Fibroblast of lung (primary cell): ENCODE results near the gene HS3ST2. TPM values are rescaled to one million over a fixed set of nuclear protein-coding genes. Genes with fewer than 3 reads are reported as not detected.

ENCODE experiments used
- DNase-seq, 2 donors: peaks; one replicate each; pipeline versions ENCODE4 v3.0.0 to v3.0.0-alpha.2; 2010; ENCODE audit warnings: low read depth in 2 of 2
- H2AFZ ChIP-seq: 2 replicates; pipeline ENCODE4 v1.5.1; 2012; ENCODE audit warnings: low read length, control low read depth, inconsistent platforms
- H3K27ac ChIP-seq: 2 replicates; pipeline ENCODE4 v1.5.1; 2011; ENCODE audit warnings: low read length, control low read depth; ENCODE audit not compliant: insufficient read depth
- H3K27me3 ChIP-seq: 2 replicates; pipeline ENCODE4 v1.5.1; 2011; ENCODE audit warnings: mild to moderate bottlenecking, low read length; ENCODE audit not compliant: control insufficient read depth, insufficient read depth
- H3K36me3 ChIP-seq: 2 replicates; pipeline ENCODE4 v1.5.1; 2011; ENCODE audit warnings: low read length; ENCODE audit not compliant: control insufficient read depth, insufficient read depth
- H3K4me1 ChIP-seq: 2 replicates; pipeline ENCODE4 v1.5.1; 2011; ENCODE audit warnings: low read length; ENCODE audit not compliant: control insufficient read depth, insufficient read depth; ENCODE audit errors: extremely low read depth
- H3K4me2 ChIP-seq: 2 replicates; pipeline ENCODE4 v1.5.1; 2011; ENCODE audit warnings: low read length, control low read depth; ENCODE audit not compliant: insufficient read depth; ENCODE audit errors: extremely low read depth
- H3K4me3 ChIP-seq, 4 experiments: fragments of 200-600 bp in 1 of 4; sonication (generic) in 1 of 4; replicated peaks in 1 of 4; 2 replicates each; pipeline ENCODE4 v1.5.1; 2011 to 2016; ENCODE audit warnings: low read length in 4 of 4, low read depth in 3 of 4, mild to moderate bottlenecking in 3 of 4, control low read depth in 2 of 4, inconsistent platforms in 1 of 4, mixed read lengths in 1 of 4; ENCODE audit not compliant: insufficient read depth in 1 of 4; ENCODE audit errors: control extremely low read depth in 1 of 4
- H3K79me2 ChIP-seq: 2 replicates; pipeline ENCODE4 v1.5.1; 2012; ENCODE audit warnings: mild to moderate bottlenecking, low read length, inconsistent platforms; ENCODE audit not compliant: control insufficient read depth, insufficient read depth
- H3K9ac ChIP-seq: 2 replicates; pipeline ENCODE4 v1.5.1; 2011; ENCODE audit warnings: mild to moderate bottlenecking, low read length, control low read depth; ENCODE audit not compliant: insufficient read depth
- H3K9me3 ChIP-seq: 2 replicates; pipeline ENCODE4 v1.5.1; 2012; ENCODE audit warnings: low read depth, low read length; ENCODE audit not compliant: control insufficient read depth, insufficient read depth
- H4K20me1 ChIP-seq: 2 replicates; pipeline ENCODE4 v1.5.1; 2011; ENCODE audit warnings: low read length; ENCODE audit not compliant: control insufficient read depth, insufficient read depth; ENCODE audit errors: extremely low read depth
- CTCF ChIP-seq, 2 donors: IDR thresholded peaks in 1 of 2; conservative IDR thresholded peaks in 1 of 2; 1 replicate in 1 of 2; 2 replicates in 1 of 2; pipeline ENCODE4 v1.5.1; 2011 to 2012; ENCODE audit warnings: low read length in 2 of 2, control low read depth in 1 of 2, inconsistent platforms in 1 of 2, low read depth in 1 of 2, mild to moderate bottlenecking in 1 of 2
- EZH2 ChIP-seq: IDR thresholded peaks from 2 replicates; pipeline ENCODE4 v1.5.1; 2012; ENCODE audit warnings: low read length, control low read depth, mild to moderate bottlenecking; ENCODE audit errors: missing control alignments
- polyA plus RNA-seq, 2 donors: library from polyadenylated mRNA; depleted of rRNA in 1 of 2; stranded (reverse) in 1 of 2; unstranded in 1 of 2; fragments of >200 nt; gene quantifications; 2 replicates each; pipeline ENCODE4 v1.2.1, GENCODE V29; 2011 to 2012; ENCODE audit warnings: missing spikeins in 1 of 2
- total RNA-seq: library from RNA; depleted of rRNA; stranded (reverse); fragments of >200 nt; gene quantifications from 2 replicates; pipeline ENCODE4 v1.2.1, GENCODE V29; 2014

Gene HS3ST2
- total and polyA plus RNA-seq, 2 donors (not counting 1 experiment from before 2014, with no cell fraction given): not detected

GRCh38 chr16:22849517-22849916 lies 35.6 kb downstream of the HS3ST2 start:
- Histone ChIP-seq H3K9ac (no peak overlapping the region), H3K36me3 (no peaks in the 10 kb centered on the region), H3K27me3 (no peaks in the 10 kb centered on the region), H3K9me3 (no peaks in the 10 kb centered on the region), H3K79me2 (no peaks in the 10 kb centered on the region), H4K20me1 (no peaks in the 10 kb centered on the region), H3K4me2 (no peak overlapping the region), H3K27ac (no peak overlapping the region), H3K4me1 (no peaks in the 10 kb centered on the region), H2AFZ (no peak overlapping the region), H3K4me3 (no peak overlapping the region)
- no peak for TF ChIP-seq CTCF (conservative IDR thresholded peaks at IDR 0.05 in 1 of 2, IDR thresholded peaks at IDR 0.05 in 1 of 2; ENCODE audit: low read depth in 1 of 2, low read length in 2 of 2)
- no peak for TF ChIP-seq EZH2
- no peak for DNase-seq

- H3K9ac ChIP-seq: no peak overlapping the region
- no peaks in the 10 kb centered on the region for H3K79me2 ChIP-seq
- H3K27me3 ChIP-seq: no peaks in the 10 kb centered on the region
- H3K27ac ChIP-seq: no peak overlapping the region
- no peaks in the 10 kb centered on the region for H3K4me1 ChIP-seq
- H2AFZ ChIP-seq: no peak overlapping the region
- no peaks in the 10 kb centered on the region for H3K36me3 ChIP-seq
- H3K9me3 ChIP-seq: no peaks in the 10 kb centered on the region
- no peak overlapping the region for H3K4me3 ChIP-seq
- TF ChIP-seq EZH2 (no peak), CTCF (conservative IDR thresholded peaks at IDR 0.05 in 1 of 2, IDR thresholded peaks at IDR 0.05 in 1 of 2; ENCODE audit: low read depth in 1 of 2, low read length in 2 of 2) (no peak)
- no peak overlapping the region for H3K4me2 ChIP-seq
- no peak for DNase-seq
- H4K20me1 ChIP-seq: no peaks in the 10 kb centered on the region
Observed at GRCh38 chr16:22855231-22855630, 41.3 kb downstream of the HS3ST2 start.

- Histone ChIP-seq H3K4me2 (no peak overlapping the region), H3K27me3 (no peaks in the 10 kb centered on the region), H3K9me3 (no peaks in the 10 kb centered on the region), H3K9ac (no peak overlapping the region), H3K4me1 (no peaks in the 10 kb centered on the region), H3K4me3 (no peak overlapping the region), H2AFZ (no peak overlapping the region), H3K27ac (no peak overlapping the region), H3K36me3 (no peaks in the 10 kb centered on the region), H3K79me2 (no peaks in the 10 kb centered on the region), H4K20me1 (no peaks in the 10 kb centered on the region)
- DNase-seq: no peak
- TF ChIP-seq CTCF (conservative IDR thresholded peaks at IDR 0.05 in 1 of 2, IDR thresholded peaks at IDR 0.05 in 1 of 2; ENCODE audit: low read depth in 1 of 2, low read length in 2 of 2) (no peak), EZH2 (no peak)
Observed at GRCh38 chr16:22857296-22858025, 43.5 kb downstream of the HS3ST2 start.
